ENCODE results near the gene ZNF618.

GRCh38 chr9:113914517-113914916 is 38.4 kb downstream of the ZNF618 start:
- TF ChIP-seq CTCF (conservative IDR thresholded peaks at IDR 0.05; ENCODE audit: low read depth, low read length) (no peak), EZH2 (IDR thresholded peaks at IDR 0.05; ENCODE audit: low read length, unreplicated experiment) (no peak), EZH2phosphoT487 (IDR thresholded peaks at IDR 0.05; ENCODE audit: borderline replicate concordance, low read length) (no peak)

Data from PC-3 (cell line).